Measurements from ENCODE around the gene MXD4.

DNA sequence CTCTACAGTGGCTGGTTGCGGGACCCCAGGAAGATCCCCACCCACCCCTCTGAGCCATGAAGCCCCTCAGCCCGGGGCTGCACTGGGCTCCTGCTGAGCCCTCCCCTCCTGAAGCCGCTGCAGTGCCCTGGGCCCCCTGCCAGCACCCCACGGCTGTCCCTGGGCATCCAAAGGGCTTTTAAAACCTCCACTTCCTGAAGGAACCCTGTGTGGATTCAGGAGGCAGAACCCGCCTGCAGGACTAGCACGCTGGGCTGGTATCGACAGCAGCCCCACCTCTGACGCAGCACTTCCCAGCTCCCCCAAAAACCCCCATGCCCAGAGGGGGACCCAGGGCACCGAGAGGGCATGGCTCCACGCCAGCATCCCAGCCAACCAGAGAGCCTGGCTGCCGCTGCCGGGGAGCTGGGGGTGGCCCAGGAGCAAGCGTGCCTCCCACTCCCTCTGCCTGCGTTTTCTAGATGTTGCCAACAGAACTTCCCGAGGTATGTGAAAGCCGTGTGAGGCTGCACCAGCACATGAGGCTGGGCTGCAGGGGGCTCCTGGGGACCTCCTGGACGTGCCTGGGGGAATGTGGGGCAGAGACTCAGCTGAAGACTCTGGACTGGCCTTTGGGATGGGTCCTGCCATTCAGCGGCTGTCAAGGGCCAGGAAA lies 6.3 kb downstream of the MXD4 start:
- TF ChIP-seq ZNF317 (CRISPR knock-in tag; IDR thresholded peaks at IDR 0.05; ENCODE audit: borderline replicate concordance, low read depth) = no peak
- TF ChIP-seq, protein P1, sequence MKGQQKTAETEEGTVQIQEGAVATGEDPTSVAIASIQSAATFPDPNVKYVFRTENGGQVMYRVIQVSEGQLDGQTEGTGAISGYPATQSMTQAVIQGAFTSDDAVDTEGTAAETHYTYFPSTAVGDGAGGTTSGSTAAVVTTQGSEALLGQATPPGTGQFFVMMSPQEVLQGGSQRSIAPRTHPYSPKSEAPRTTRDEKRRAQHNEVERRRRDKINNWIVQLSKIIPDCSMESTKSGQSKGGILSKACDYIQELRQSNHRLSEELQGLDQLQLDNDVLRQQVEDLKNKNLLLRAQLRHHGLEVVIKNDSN (CRISPR knock-in tag; IDR thresholded peaks at IDR 0.05) = no peak
- TF ChIP-seq TEAD1 (CRISPR knock-in tag; IDR thresholded peaks at IDR 0.05) = no peak
- TF ChIP-seq, protein P2, sequence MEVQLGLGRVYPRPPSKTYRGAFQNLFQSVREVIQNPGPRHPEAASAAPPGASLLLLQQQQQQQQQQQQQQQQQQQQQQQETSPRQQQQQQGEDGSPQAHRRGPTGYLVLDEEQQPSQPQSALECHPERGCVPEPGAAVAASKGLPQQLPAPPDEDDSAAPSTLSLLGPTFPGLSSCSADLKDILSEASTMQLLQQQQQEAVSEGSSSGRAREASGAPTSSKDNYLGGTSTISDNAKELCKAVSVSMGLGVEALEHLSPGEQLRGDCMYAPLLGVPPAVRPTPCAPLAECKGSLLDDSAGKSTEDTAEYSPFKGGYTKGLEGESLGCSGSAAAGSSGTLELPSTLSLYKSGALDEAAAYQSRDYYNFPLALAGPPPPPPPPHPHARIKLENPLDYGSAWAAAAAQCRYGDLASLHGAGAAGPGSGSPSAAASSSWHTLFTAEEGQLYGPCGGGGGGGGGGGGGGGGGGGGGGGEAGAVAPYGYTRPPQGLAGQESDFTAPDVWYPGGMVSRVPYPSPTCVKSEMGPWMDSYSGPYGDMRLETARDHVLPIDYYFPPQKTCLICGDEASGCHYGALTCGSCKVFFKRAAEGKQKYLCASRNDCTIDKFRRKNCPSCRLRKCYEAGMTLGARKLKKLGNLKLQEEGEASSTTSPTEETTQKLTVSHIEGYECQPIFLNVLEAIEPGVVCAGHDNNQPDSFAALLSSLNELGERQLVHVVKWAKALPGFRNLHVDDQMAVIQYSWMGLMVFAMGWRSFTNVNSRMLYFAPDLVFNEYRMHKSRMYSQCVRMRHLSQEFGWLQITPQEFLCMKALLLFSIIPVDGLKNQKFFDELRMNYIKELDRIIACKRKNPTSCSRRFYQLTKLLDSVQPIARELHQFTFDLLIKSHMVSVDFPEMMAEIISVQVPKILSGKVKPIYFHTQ (CRISPR knock-in tag; IDR thresholded peaks at IDR 0.05) = no peak

Measured in WTC11 (cell line).